Measurements from ENCODE around the gene FDCSP.

GRCh38 chr4:70192895-70193294, 33.0 kb upstream of the FDCSP start:
- TF ChIP-seq CTCF (CRISPR knock-in tag; IDR thresholded peaks at IDR 0.05), result no peak
- no peak for TF ChIP-seq CREB1 (IDR thresholded peaks at IDR 0.05)
- TF ChIP-seq CREB1 (CRISPR knock-in tag; IDR thresholded peaks at IDR 0.05), result peak; percentile 58
- TF ChIP-seq MYC (CRISPR knock-in tag; IDR thresholded peaks at IDR 0.05; ENCODE audit: borderline replicate concordance), result no peak
- TF ChIP-seq, protein P1, sequence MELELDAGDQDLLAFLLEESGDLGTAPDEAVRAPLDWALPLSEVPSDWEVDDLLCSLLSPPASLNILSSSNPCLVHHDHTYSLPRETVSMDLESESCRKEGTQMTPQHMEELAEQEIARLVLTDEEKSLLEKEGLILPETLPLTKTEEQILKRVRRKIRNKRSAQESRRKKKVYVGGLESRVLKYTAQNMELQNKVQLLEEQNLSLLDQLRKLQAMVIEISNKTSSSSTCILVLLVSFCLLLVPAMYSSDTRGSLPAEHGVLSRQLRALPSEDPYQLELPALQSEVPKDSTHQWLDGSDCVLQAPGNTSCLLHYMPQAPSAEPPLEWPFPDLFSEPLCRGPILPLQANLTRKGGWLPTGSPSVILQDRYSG (CRISPR knock-in tag; IDR thresholded peaks at IDR 0.05), result no peak
- TF ChIP-seq, protein P2, sequence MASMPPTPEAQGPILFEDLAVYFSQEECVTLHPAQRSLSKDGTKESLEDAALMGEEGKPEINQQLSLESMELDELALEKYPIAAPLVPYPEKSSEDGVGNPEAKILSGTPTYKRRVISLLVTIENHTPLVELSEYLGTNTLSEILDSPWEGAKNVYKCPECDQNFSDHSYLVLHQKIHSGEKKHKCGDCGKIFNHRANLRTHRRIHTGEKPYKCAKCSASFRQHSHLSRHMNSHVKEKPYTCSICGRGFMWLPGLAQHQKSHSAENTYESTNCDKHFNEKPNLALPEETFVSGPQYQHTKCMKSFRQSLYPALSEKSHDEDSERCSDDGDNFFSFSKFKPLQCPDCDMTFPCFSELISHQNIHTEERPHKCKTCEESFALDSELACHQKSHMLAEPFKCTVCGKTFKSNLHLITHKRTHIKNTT (CRISPR knock-in tag; IDR thresholded peaks at IDR 0.05), result no peak
- no peak for TF ChIP-seq ZNF569 (CRISPR knock-in tag; IDR thresholded peaks at IDR 0.05; ENCODE audit: borderline replicate concordance)
- TF ChIP-seq ZNF20 (CRISPR knock-in tag; IDR thresholded peaks at IDR 0.05), result no peak
- no peak for TF ChIP-seq ARNT2 (CRISPR knock-in tag; IDR thresholded peaks at IDR 0.05; ENCODE audit: low read depth)

Measured in HepG2 (cell line).